Nephron progenitor cell (in vitro differentiated cells): ENCODE data around the gene SLC4A7.

Experiments
- DNase-seq: peaks from one replicate; pipeline ENCODE4 v3.0.0; 2021
- H3K27ac Mint-ChIP-seq: 2 replicates; pipeline ENCODE4 v1.8.0; 2021; ENCODE audit warnings: mild to moderate bottlenecking, moderate library complexity, mixed read lengths
- H3K27me3 Mint-ChIP-seq: 2 replicates; pipeline ENCODE4 v1.8.0; 2021; ENCODE audit warnings: mild to moderate bottlenecking, low read depth, mixed read lengths; ENCODE audit not compliant: poor library complexity
- H3K36me3 Mint-ChIP-seq: 2 replicates; pipeline ENCODE4 v1.8.0; 2021; ENCODE audit warnings: low read depth, mixed read lengths
- H3K4me1 Mint-ChIP-seq: 2 replicates; pipeline ENCODE4 v1.8.0; 2021; ENCODE audit warnings: mixed read lengths
- H3K4me3 Mint-ChIP-seq: 2 replicates; pipeline ENCODE4 v1.8.0; 2021; ENCODE audit warnings: mild to moderate bottlenecking, moderate library complexity, mixed read lengths
- H3K9me3 Mint-ChIP-seq: 2 replicates; pipeline ENCODE4 v1.8.0; 2021; ENCODE audit warnings: mild to moderate bottlenecking, moderate library complexity, mixed read lengths
- TF ChIP-seq, protein P1 (sequence below): fragments of 200-600 bp; sonication (generic); IDR thresholded peaks from 2 replicates; pipeline ENCODE4 v1.5.0; 2021; ENCODE audit warnings: antibody characterized with exemption

SLC4A7 gene

DNA sequence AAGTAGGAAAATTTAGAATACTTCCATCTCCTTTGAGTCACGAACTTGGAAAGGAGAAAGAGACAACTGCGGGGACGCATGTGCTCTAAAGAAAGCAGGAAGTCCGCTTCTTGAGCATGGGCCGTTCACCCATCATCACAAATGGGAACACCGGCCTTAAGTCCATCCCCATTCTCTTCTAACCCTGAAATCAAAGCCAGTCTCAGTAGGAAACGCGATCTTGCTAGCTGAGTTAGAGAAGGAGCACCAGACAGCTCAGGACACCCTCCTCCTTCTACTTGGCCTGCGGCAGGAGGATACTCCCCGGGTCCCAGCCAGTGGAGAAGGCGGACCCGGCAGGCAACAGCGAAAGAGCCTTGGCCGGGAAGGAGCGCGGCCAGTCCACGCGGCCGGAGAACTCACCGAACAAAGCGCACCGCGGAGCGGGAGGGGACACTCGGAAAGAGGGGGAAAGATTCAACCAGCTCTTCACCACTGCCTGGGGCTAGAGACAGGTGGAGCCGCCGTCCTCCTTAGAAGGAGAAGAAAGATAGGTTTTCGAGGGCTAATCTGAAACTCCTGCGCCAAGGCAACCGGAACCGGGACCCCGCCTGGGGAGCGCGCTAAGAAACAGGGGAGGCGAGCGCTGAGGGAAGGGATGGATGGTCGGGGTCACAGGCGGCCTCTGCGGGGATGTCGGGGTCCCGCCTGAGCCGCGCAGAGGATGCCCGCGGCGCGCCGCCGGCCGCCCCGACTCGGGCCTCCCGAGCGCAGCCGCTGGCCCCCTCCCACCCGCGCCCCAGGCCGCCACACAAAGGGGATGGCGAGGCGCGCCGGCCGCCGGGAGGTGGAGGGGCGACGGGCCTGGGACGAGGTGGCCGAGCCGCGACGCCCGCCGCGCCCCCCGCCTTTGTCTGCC, 818 bp downstream of the SLC4A7 start:
- peak; percentile 49 for DNase-seq
- peaks cover 4% of the 10 kb centered on the region for H3K27me3 Mint-ChIP-seq
- H3K4me3 Mint-ChIP-seq = peak overlapping the region; percentile 99

GRCh38 chr3:27479806-27480543, 4.2 kb downstream of the SLC4A7 start:
- peaks cover 35% of the 10 kb centered on the region for H3K4me1 Mint-ChIP-seq
- peaks cover 67% of the 10 kb centered on the region for H3K36me3 Mint-ChIP-seq
- no peak for DNase-seq
- TF ChIP-seq, protein P1, sequence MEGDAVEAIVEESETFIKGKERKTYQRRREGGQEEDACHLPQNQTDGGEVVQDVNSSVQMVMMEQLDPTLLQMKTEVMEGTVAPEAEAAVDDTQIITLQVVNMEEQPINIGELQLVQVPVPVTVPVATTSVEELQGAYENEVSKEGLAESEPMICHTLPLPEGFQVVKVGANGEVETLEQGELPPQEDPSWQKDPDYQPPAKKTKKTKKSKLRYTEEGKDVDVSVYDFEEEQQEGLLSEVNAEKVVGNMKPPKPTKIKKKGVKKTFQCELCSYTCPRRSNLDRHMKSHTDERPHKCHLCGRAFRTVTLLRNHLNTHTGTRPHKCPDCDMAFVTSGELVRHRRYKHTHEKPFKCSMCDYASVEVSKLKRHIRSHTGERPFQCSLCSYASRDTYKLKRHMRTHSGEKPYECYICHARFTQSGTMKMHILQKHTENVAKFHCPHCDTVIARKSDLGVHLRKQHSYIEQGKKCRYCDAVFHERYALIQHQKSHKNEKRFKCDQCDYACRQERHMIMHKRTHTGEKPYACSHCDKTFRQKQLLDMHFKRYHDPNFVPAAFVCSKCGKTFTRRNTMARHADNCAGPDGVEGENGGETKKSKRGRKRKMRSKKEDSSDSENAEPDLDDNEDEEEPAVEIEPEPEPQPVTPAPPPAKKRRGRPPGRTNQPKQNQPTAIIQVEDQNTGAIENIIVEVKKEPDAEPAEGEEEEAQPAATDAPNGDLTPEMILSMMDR = no peak
- H3K27ac Mint-ChIP-seq = peak overlapping the region; percentile 25
- H3K4me3 Mint-ChIP-seq = no peak overlapping the region
- H3K27me3 Mint-ChIP-seq = no peaks in the 10 kb centered on the region
- peaks cover 36% of the 10 kb centered on the region for H3K9me3 Mint-ChIP-seq

More for the DNA sequence above, 818 bp downstream of the SLC4A7 start:
- TF ChIP-seq, protein P1 = no peak
- H3K9me3 Mint-ChIP-seq = peaks cover 10% of the 10 kb centered on the region
- H3K36me3 Mint-ChIP-seq = peaks cover 35% of the 10 kb centered on the region
- H3K4me1 Mint-ChIP-seq = peaks cover 42% of the 10 kb centered on the region
- peak overlapping the region; percentile 99 for H3K27ac Mint-ChIP-seq

DNA sequence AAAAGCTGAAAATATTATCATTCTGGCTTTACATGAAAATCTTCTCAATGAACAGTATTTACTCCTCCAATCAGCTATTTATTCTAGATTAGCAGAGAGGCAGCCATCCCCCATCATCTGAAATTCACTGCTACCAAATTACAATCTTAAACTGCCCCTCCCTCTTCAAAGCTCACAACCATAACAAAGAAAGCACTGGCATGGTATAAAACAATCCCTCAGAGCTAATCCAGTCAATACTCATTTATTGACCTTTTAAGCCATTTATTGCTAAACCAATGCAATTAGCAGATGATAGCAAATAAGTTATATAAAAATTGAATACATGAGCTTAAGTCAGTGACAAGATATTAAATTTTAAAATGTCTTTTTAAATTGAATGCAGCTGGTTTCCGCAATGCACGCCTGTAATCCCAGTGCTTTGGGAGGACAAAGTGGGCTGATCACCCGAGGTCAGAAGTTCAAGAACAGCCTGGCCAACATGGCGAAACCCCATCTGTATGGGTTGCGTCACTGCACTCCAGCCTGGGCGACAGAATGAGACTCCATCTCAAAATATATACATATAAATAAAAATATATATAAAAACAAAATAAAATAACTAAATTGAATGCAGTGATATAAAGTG, 12.1 kb downstream of the SLC4A7 start:
- H3K36me3 Mint-ChIP-seq = peaks cover 84% of the 10 kb centered on the region
- H3K4me3 Mint-ChIP-seq = no peak overlapping the region
- no peak for DNase-seq
- H3K4me1 Mint-ChIP-seq = no peaks in the 10 kb centered on the region
- H3K27me3 Mint-ChIP-seq = no peaks in the 10 kb centered on the region
- TF ChIP-seq, protein P1 = no peak
- no peak overlapping the region for H3K27ac Mint-ChIP-seq
- H3K9me3 Mint-ChIP-seq = peaks cover 57% of the 10 kb centered on the region

DNA sequence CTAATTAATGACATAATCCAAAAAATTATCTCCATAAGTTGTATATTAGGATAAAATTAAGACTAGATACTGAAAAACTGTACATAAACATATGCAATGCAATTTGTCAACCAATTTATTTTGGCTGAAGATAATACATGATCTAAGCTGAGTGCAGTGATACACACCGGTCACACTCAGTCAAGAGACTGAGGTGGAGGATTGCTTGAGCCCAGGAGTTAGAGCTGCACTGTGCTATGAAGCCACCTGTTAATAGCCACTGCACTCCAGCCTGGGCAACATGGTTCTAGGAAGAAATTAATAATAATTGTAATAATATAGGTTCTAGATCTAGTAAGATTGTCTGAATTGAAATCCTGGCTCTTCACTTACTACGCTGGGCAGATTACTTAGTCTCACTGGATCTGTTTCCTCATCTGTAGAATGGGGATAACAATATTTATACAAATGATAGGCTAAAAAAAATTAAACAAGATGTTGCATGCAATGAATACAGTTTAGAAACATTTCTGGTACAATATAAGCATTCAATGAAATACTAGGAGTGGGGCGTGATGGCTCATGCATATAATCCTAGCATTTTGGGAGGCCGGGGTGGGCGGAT, 15.8 kb downstream of the SLC4A7 start:
- Mint-ChIP-seq H3K4me3 (no peak overlapping the region), H3K27me3 (peaks cover 1% of the 10 kb centered on the region), H3K27ac (no peak overlapping the region), H3K36me3 (peaks cover 84% of the 10 kb centered on the region), H3K9me3 (peaks cover 63% of the 10 kb centered on the region), H3K4me1 (no peaks in the 10 kb centered on the region)
- TF ChIP-seq, protein P1 = no peak
- no peak for DNase-seq

- Mint-ChIP-seq H3K27me3 (peaks cover 4% of the 10 kb centered on the region), H3K27ac (no peak overlapping the region), H3K36me3 (peaks cover 84% of the 10 kb centered on the region), H3K4me1 (no peaks in the 10 kb centered on the region), H3K4me3 (no peak overlapping the region), H3K9me3 (peaks cover 63% of the 10 kb centered on the region)
- TF ChIP-seq, protein P1 = peak; percentile 12
- DNase-seq = no peak
Observed at GRCh38 chr3:27467545-27467944, 16.6 kb downstream of the SLC4A7 start.
